Activated CD8-positive, alpha-beta T cell treated with anti-CD3 and anti-CD28 coated beads for 36 hours (primary cell): ENCODE data around the gene FLAD1. TPM values are rescaled to one million over a fixed set of nuclear protein-coding genes. Genes with fewer than 3 reads are reported as not detected.

ENCODE experiments used
- ATAC-seq: fragments of 200-7000 bp; cut with Tn5 transposase; one replicate; pipeline ENCODE4 v1.10.0; 2021; ENCODE audit warnings: mild to moderate bottlenecking, moderate library complexity
- CTCF ChIA-PET: fragments of 350-600 bp; sonication (Branson Sonifier 250); formaldehyde crosslinking; loops from one replicate; lab custom pipeline; 2021; ENCODE audit warnings: antibody characterized with exemption; lab: Charles Lee
- POLR2A ChIA-PET: fragments of 350-600 bp; sonication (Branson Sonifier 250); formaldehyde crosslinking; loops from one replicate; lab custom pipeline; 2021; ENCODE audit warnings: antibody characterized with exemption; lab: Charles Lee
- DNase-seq: peaks from one replicate; pipeline ENCODE4 v3.0.0-alpha.2; 2020
- H3K27ac Mint-ChIP-seq: one replicate; pipeline ENCODE4 v1.8.0; 2021; ENCODE audit warnings: mild to moderate bottlenecking, mixed read lengths
- H3K27me3 Mint-ChIP-seq: one replicate; pipeline ENCODE4 v1.8.0; 2021; ENCODE audit warnings: mixed read lengths
- H3K36me3 Mint-ChIP-seq: one replicate; pipeline ENCODE4 v1.8.0; 2021; ENCODE audit warnings: low read depth, mixed read lengths
- H3K4me1 Mint-ChIP-seq: one replicate; pipeline ENCODE4 v1.8.0; 2021; ENCODE audit warnings: low read depth, mixed read lengths
- H3K4me3 Mint-ChIP-seq: one replicate; pipeline ENCODE4 v1.8.0; 2021; ENCODE audit warnings: mild to moderate bottlenecking, moderate library complexity, mixed read lengths
- H3K9me3 Mint-ChIP-seq: one replicate; pipeline ENCODE4 v1.8.0; 2021; ENCODE audit warnings: mixed read lengths
- CTCF ChIP-seq: fragments of 200-600 bp; IDR thresholded peaks from one replicate; pipeline ENCODE4 v1.8.0; 2022; ENCODE audit warnings: antibody characterized with exemption, mild to moderate bottlenecking
- intact Hi-C: fragments of 100-400 bp; cut with micrococcal nuclease; formaldehyde crosslinking; loops from one replicate; pipeline ENCODE4 v1.10.0; 2022
- total RNA-seq, 2 experiments: library from RNA; stranded (reverse); gene quantifications; one replicate each; pipeline ENCODE4 v1.2.3, GENCODE V29; 2021

The FLAD1 gene
- total RNA-seq, 2 experiments from 2014 or later = 31.5 to 32.9 TPM

GRCh38 chr1:155011437-155012025 is 28.4 kb downstream of the FLAD1 start:
- H3K27me3 Mint-ChIP-seq = no peaks in the 10 kb centered on the region
- H3K4me1 Mint-ChIP-seq = peaks cover 72% of the 10 kb centered on the region
- peaks cover 6% of the 10 kb centered on the region for H3K36me3 Mint-ChIP-seq
- intact Hi-C loops = no loop called here
- ATAC-seq (no peak), DNase-seq (no peak)
- H3K9me3 Mint-ChIP-seq = no peaks in the 10 kb centered on the region
- CTCF ChIA-PET = interaction anchor here (1.1 to 2.8 kb wide), 6 partner anchors 8 to 80 kb away, joined by 3 to 13 read pairs (median 4); partner anchors contain the start of genes PBXIP1 and PYGO2
- no peak overlapping the region for H3K27ac Mint-ChIP-seq
- H3K4me3 Mint-ChIP-seq = no peak overlapping the region
- POLR2A ChIA-PET = interaction anchor here (0.6 to 1.6 kb wide), 4 partner anchors 12 to 73 kb away, joined by 3 to 5 read pairs (median 4); no protein-coding TSS in a partner anchor
- no peak for TF ChIP-seq CTCF

- Mint-ChIP-seq H3K9me3 (no peaks in the 10 kb centered on the region), H3K27me3 (no peaks in the 10 kb centered on the region), H3K4me1 (peaks cover 72% of the 10 kb centered on the region), H3K36me3 (peaks cover 8% of the 10 kb centered on the region), H3K27ac (peak overlapping the region; percentile 57), H3K4me3 (no peak overlapping the region)
- TF ChIP-seq CTCF = no peak
- DNase-seq (no peak), ATAC-seq (no peak)
- intact Hi-C loops = no loop called here
- ChIA-PET CTCF (interaction anchor here (1.1 to 2.8 kb wide), 5 partner anchors 11 to 79 kb away, joined by 3 to 13 read pairs (median 3); partner anchors contain the start of gene PBXIP1), POLR2A (interaction anchor here (0.6 to 1.7 kb wide), 7 partner anchors 8 to 260 kb away, joined by 3 to 5 read pairs (median 4); partner anchors contain the start of gene ADAM15)
Observed at GRCh38 chr1:155012026-155012546, 28.9 kb downstream of the FLAD1 start.

GRCh38 chr1:155012776-155013602 is 29.8 kb downstream of the FLAD1 start:
- no peak overlapping the region for H3K4me3 Mint-ChIP-seq
- H3K9me3 Mint-ChIP-seq = no peaks in the 10 kb centered on the region
- intact Hi-C loops = no loop called here
- CTCF ChIA-PET = interaction anchor here (0.9 to 2.8 kb wide), 6 partner anchors 10 to 78 kb away, joined by 3 to 13 read pairs (median 3); partner anchors contain the start of gene PBXIP1
- DNase-seq = no peak
- no peaks in the 10 kb centered on the region for H3K27me3 Mint-ChIP-seq
- peaks cover 77% of the 10 kb centered on the region for H3K4me1 Mint-ChIP-seq
- H3K27ac Mint-ChIP-seq = peak overlapping the region; percentile 37
- peaks cover 8% of the 10 kb centered on the region for H3K36me3 Mint-ChIP-seq
- no peak for TF ChIP-seq CTCF
- POLR2A ChIA-PET = interaction anchor here (0.6 to 1.7 kb wide), 6 partner anchors 9 to 259 kb away, joined by 3 to 5 read pairs (median 4); partner anchors contain the start of gene ADAM15
- no peak for ATAC-seq

GRCh38 chr1:155013632-155014031 is 30.5 kb downstream of the FLAD1 start:
- no peaks in the 10 kb centered on the region for H3K9me3 Mint-ChIP-seq
- no peaks in the 10 kb centered on the region for H3K27me3 Mint-ChIP-seq
- H3K27ac Mint-ChIP-seq = no peak overlapping the region
- DNase-seq (no peak), ATAC-seq (no peak)
- H3K4me1 Mint-ChIP-seq = peaks cover 74% of the 10 kb centered on the region
- no peak for TF ChIP-seq CTCF
- H3K4me3 Mint-ChIP-seq = no peak overlapping the region
- intact Hi-C loops = no loop called here
- peaks cover 8% of the 10 kb centered on the region for H3K36me3 Mint-ChIP-seq
- ChIA-PET POLR2A (interaction anchor here (0.7 to 1.7 kb wide), 4 partner anchors 9 to 63 kb away, joined by 3 to 4 read pairs (median 4); partner anchors contain the start of gene ADAM15), CTCF (interaction anchor here (0.9 to 4.8 kb wide), 4 partner anchors 9 to 59 kb away, joined by 3 to 37 read pairs (median 10); partner anchors contain the start of gene PBXIP1)
